Measurements from ENCODE around the gene UBE2D2. TPM values are rescaled to one million over a fixed set of nuclear protein-coding genes. Genes with fewer than 3 reads are reported as not detected.
A peak's percentile ranks its signal among the peaks of the same experiment; 100 is the strongest.

Gene UBE2D2
- total RNA-seq, 1 donor from 2014 or later = 129 TPM

DNA sequence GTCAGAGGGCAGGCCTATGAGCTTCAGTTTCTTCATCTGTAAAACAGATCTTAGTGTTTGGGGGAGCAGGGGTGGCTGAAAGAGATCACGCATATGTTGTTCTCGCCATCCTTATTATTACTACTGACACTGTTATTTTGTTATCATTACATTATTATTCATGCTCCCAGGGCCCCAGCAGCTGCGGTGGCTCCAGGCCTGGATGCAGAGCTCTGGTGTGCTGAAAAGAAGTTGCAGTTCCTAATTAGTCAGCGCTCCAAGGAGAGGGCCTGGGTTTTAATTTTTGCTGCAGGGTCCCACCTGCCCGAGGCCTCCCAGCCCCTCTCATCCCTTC, 106.6 kb downstream of the UBE2D2 start:
- Mint-ChIP-seq H3K9me3 (ENCODE audit: low read depth) (no peaks in the 10 kb centered on the region), H3K4me1 (ENCODE audit: low read depth) (peaks cover 92% of the 10 kb centered on the region), H3K36me3 (ENCODE audit: low read depth) (peaks cover 1% of the 10 kb centered on the region), H3K27me3 (ENCODE audit: low read depth) (no peaks in the 10 kb centered on the region), H3K4me3 (ENCODE audit: unreplicated experiment) (no peak overlapping the region), H3K27ac (ENCODE audit: unreplicated experiment) (peak overlapping the region; percentile 75)
- DNase-seq (ENCODE audit: low spot score) = no peak
- TF ChIP-seq, protein P1, sequence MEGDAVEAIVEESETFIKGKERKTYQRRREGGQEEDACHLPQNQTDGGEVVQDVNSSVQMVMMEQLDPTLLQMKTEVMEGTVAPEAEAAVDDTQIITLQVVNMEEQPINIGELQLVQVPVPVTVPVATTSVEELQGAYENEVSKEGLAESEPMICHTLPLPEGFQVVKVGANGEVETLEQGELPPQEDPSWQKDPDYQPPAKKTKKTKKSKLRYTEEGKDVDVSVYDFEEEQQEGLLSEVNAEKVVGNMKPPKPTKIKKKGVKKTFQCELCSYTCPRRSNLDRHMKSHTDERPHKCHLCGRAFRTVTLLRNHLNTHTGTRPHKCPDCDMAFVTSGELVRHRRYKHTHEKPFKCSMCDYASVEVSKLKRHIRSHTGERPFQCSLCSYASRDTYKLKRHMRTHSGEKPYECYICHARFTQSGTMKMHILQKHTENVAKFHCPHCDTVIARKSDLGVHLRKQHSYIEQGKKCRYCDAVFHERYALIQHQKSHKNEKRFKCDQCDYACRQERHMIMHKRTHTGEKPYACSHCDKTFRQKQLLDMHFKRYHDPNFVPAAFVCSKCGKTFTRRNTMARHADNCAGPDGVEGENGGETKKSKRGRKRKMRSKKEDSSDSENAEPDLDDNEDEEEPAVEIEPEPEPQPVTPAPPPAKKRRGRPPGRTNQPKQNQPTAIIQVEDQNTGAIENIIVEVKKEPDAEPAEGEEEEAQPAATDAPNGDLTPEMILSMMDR (IDR thresholded peaks at IDR 0.05) = no peak

DNA sequence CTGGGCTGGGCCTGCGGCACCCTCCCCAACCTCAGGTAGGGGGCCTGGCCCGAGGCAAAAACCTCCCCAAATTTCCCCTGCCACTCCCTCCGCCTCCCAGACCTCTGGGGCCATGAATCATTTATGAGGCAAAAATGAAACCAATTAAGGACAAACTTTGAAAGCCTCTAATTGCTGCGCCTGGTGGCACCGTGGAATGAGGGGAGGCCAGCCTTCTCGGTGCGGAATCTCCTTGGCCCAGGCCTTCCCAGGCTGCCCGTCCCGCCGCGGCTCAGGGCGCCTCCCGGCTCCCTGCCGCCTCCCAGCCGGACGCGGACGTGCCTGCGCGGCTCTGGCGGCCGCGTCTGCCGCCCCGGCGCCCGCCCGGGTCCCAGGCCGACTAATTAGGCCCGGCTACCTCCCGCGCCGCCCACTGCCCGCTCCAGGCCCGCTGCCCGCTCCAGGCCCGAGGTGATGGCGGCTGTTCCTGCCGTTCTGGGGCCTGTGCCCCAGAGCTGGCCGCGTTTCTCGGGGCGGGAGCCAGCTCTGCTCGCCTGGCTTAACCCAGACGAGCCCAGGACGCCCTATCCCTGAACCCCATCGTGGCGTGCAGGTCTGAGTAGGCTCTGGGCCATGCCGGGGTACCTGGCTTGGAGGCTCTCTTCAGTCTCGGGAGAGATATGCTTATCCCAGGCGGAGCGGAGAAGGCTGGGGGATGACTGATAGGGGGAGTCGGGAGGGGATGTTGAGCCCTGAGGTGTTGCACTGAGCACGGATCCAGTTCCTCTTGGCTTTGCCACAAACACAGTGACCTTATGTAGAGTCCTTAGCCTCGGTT, 107.1 kb downstream of the UBE2D2 start:
- TF ChIP-seq, protein P1 (IDR thresholded peaks at IDR 0.05) = no peak
- DNase-seq (ENCODE audit: low spot score) = no peak
- Mint-ChIP-seq H3K4me1 (ENCODE audit: low read depth) (peaks cover 92% of the 10 kb centered on the region), H3K27ac (ENCODE audit: unreplicated experiment) (peak overlapping the region; percentile 77), H3K4me3 (ENCODE audit: unreplicated experiment) (peak overlapping the region; percentile 16), H3K9me3 (ENCODE audit: low read depth) (no peaks in the 10 kb centered on the region), H3K36me3 (ENCODE audit: low read depth) (peaks cover 1% of the 10 kb centered on the region), H3K27me3 (ENCODE audit: low read depth) (no peaks in the 10 kb centered on the region)

DNA sequence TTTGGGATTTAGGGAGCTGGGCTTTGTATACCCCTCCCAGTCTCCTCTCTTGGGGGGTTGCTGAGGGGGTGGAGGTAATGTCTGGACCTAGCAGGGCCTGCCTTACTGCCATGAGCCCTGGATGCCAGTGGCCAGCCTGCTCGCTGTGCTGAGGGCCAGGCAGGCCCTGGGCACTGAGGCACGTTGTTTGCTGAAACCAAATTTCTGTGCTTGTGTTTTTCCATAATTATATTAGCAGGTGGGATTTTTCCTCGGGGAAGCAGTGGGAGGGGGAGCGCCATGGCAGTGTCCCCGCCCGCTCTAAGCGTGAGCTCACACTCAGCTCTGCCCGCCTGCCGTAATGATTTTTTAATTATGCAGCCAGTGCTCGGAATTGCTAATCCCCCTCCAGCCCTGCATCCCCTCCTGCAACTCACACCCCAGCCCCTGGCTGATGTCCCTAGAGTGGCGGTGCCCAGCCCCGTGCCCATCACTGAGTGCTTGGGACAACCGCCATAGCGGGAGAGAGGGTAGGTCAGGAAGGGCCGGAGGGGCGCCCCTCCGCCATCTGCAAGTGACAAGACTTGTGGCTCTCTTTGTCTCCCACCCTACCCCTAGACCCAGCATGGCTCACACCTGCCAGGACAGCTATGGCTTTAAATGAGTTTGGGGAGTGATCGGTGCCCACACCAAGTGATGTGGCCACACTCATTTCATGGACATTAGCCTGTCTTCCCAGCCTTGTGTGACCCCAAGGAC, 108.0 kb downstream of the UBE2D2 start:
- H3K27ac Mint-ChIP-seq (ENCODE audit: unreplicated experiment) = peak overlapping the region; percentile 75

DNA sequence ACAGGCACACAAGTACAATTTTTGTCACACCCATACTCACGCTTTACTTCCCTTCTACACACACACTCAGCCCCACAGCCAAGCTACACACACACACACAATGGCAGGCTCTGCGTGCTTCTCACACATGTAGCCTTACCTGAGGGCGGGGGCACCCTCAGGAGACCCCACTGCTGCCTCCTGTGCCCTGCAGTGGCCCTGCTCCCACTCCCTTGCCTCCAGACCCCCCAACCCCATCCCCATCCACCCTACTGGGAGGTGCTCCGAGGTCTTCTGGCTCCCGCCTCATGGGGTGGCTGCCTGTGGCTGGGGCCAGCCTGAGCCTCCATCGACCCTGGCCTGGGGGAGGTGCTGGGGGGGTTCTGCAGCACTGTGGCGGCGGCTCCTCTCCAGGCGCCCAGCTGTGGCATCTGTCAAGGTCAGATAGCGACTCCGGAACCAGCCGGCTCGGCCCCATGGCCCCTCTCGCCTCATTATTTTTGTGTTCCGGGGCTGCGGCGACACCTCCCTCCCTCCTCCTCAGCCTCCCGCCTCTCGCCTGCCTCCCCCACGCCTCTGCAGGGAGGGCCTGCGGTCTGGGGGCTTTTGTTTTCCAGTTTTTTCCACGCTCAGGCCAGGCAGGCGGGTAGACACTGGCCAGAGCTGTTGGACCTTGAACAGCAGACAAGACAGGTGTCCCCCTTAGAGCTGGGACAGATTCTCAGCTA, 108.7 kb downstream of the UBE2D2 start:
- Mint-ChIP-seq H3K9me3 (ENCODE audit: low read depth) (no peaks in the 10 kb centered on the region), H3K27ac (ENCODE audit: unreplicated experiment) (peak overlapping the region; percentile 96), H3K27me3 (ENCODE audit: low read depth) (no peaks in the 10 kb centered on the region), H3K4me3 (ENCODE audit: unreplicated experiment) (no peak overlapping the region), H3K36me3 (ENCODE audit: low read depth) (peaks cover 1% of the 10 kb centered on the region), H3K4me1 (ENCODE audit: low read depth) (peaks cover 90% of the 10 kb centered on the region)
- no peak for DNase-seq (ENCODE audit: low spot score)
- TF ChIP-seq, protein P1 (IDR thresholded peaks at IDR 0.05) = no peak

More for the DNA sequence above, 108.0 kb downstream of the UBE2D2 start:
- H3K4me3 Mint-ChIP-seq (ENCODE audit: unreplicated experiment) = no peak overlapping the region
- DNase-seq (ENCODE audit: low spot score) = no peak
- TF ChIP-seq, protein P1 (IDR thresholded peaks at IDR 0.05) = no peak
- H3K9me3 Mint-ChIP-seq (ENCODE audit: low read depth) = no peaks in the 10 kb centered on the region
- peaks cover 1% of the 10 kb centered on the region for H3K36me3 Mint-ChIP-seq (ENCODE audit: low read depth)
- peaks cover 92% of the 10 kb centered on the region for H3K4me1 Mint-ChIP-seq (ENCODE audit: low read depth)
- no peaks in the 10 kb centered on the region for H3K27me3 Mint-ChIP-seq (ENCODE audit: low read depth)
